ENCODE results near the gene AFF2. TPM values are rescaled to one million over a fixed set of nuclear protein-coding genes. Genes with fewer than 3 reads are reported as not detected.

Gene AFF2
- total RNA-seq, 1 donor from 2014 or later: 0.06 TPM

- H3K4me3 ChIP-seq (ENCODE audit: low read depth, low read length): no peak overlapping the region
- DNase-seq (ENCODE audit: low read depth): no peak
- no peak for TF ChIP-seq CTCF (conservative IDR thresholded peaks at IDR 0.05; ENCODE audit: low read depth, low read length)
Observed at GRCh38 chrX:148618470-148619445, 118.3 kb downstream of the AFF2 start.

- no peak for DNase-seq (ENCODE audit: low read depth)
- no peak overlapping the region for H3K4me3 ChIP-seq (ENCODE audit: low read depth, low read length)
- no peak for TF ChIP-seq CTCF (conservative IDR thresholded peaks at IDR 0.05; ENCODE audit: low read depth, low read length)
Observed at GRCh38 chrX:148620023-148620422, 119.6 kb downstream of the AFF2 start.

- no peak overlapping the region for H3K4me3 ChIP-seq (ENCODE audit: low read depth, low read length)
- no peak for DNase-seq (ENCODE audit: low read depth)
- TF ChIP-seq CTCF (conservative IDR thresholded peaks at IDR 0.05; ENCODE audit: low read depth, low read length): no peak
Observed at GRCh38 chrX:148624951-148625474, 124.6 kb downstream of the AFF2 start.

GRCh38 chrX:148628621-148629020, 128.2 kb downstream of the AFF2 start:
- TF ChIP-seq CTCF (conservative IDR thresholded peaks at IDR 0.05; ENCODE audit: low read depth, low read length): no peak
- no peak for DNase-seq (ENCODE audit: low read depth)
- H3K4me3 ChIP-seq (ENCODE audit: low read depth, low read length): no peak overlapping the region

GRCh38 chrX:148629434-148629833, 129.0 kb downstream of the AFF2 start:
- no peak for DNase-seq (ENCODE audit: low read depth)
- no peak for TF ChIP-seq CTCF (conservative IDR thresholded peaks at IDR 0.05; ENCODE audit: low read depth, low read length)

GRCh38 chrX:148632444-148632843, 132.0 kb downstream of the AFF2 start:
- TF ChIP-seq CTCF (conservative IDR thresholded peaks at IDR 0.05; ENCODE audit: low read depth, low read length): no peak
- H3K4me3 ChIP-seq (ENCODE audit: low read depth, low read length): no peak overlapping the region
- DNase-seq (ENCODE audit: low read depth): no peak

More at GRCh38 chrX:148629434-148629833, 129.0 kb downstream of the AFF2 start:
- H3K4me3 ChIP-seq (ENCODE audit: low read depth, low read length): no peak overlapping the region

All from epithelial cell of proximal tubule (primary cell).